OCI-LY1 (cell line): ENCODE data around the gene ZNF664.

Experiments
- CTCF ChIP-seq: fragments of 200-600 bp; sonication (generic), shearing (Covaris generic); IDR thresholded peaks from 2 replicates; pipeline ENCODE4 v1.5.1; 2017; ENCODE audit warnings: mild to moderate bottlenecking, antibody characterized with exemption, low read length, moderate library complexity, mixed read lengths
- EZH2 ChIP-seq: fragments of 200-600 bp; sonication (generic), shearing (Covaris generic); IDR thresholded peaks from 2 replicates; pipeline ENCODE4 v1.8.0; 2017; ENCODE audit warnings: borderline replicate concordance, mixed run types, mild to moderate bottlenecking, antibody characterized with exemption, low read length, moderate library complexity, mixed read lengths

GRCh38 chr12:123997908-123998307 lies 24.9 kb downstream of the ZNF664 start:
- TF ChIP-seq CTCF = no peak
- no peak for TF ChIP-seq EZH2
